Measurements from ENCODE around the gene MTCH2.

GRCh38 chr11:47571357-47571729, 71.0 kb downstream of the MTCH2 start:
- no peak for TF ChIP-seq CTCF (conservative IDR thresholded peaks at IDR 0.05; ENCODE audit: low read length)
- TF ChIP-seq EZH2phosphoT487 (IDR thresholded peaks at IDR 0.05; ENCODE audit: borderline replicate concordance): no peak

All from Loucy (cell line).